ENCODE results near the gene GNA15.

Gene GNA15

DNA sequence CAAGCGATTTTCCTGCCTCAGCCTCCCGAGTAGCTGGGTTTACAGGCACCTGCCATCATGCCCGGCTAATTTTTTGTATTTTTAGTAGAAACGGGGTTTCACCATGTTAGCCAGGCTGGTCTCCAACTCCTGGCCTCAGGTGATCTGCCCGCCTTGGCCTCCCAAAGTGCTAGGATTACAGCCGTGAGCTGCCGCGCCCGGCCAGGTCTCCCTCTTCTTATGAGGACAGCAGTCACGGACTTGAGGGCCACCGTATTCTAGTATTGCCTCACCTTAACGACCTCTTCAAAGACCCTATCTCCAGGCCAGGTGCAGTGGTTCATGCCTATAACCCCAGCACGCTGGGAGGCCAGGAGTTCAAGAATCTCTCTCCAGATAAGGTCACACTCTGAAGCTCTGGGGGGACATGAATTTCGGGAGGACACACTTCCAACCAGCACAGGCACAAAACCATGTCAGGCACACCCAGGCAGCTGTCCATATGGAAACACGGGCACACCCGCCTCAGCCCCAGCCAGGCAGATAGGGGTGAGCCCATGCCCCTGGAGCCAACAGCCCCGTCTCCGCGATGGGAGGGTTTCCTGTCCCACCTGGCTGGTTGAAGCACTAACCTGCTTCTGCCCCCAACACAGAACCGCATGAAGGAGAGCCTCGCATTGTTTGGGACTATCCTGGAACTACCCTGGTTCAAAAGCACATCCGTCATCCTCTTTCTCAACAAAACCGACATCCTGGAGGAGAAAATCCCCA lies 21.4 kb downstream of the GNA15 start:
- no peak overlapping the region for H3K4me3 ChIP-seq (replicated peaks in 1 of 2; ENCODE audit: low read depth in 2 of 2, low read length in 2 of 2)
- TF ChIP-seq, protein P1, sequence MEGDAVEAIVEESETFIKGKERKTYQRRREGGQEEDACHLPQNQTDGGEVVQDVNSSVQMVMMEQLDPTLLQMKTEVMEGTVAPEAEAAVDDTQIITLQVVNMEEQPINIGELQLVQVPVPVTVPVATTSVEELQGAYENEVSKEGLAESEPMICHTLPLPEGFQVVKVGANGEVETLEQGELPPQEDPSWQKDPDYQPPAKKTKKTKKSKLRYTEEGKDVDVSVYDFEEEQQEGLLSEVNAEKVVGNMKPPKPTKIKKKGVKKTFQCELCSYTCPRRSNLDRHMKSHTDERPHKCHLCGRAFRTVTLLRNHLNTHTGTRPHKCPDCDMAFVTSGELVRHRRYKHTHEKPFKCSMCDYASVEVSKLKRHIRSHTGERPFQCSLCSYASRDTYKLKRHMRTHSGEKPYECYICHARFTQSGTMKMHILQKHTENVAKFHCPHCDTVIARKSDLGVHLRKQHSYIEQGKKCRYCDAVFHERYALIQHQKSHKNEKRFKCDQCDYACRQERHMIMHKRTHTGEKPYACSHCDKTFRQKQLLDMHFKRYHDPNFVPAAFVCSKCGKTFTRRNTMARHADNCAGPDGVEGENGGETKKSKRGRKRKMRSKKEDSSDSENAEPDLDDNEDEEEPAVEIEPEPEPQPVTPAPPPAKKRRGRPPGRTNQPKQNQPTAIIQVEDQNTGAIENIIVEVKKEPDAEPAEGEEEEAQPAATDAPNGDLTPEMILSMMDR (IDR thresholded peaks at IDR 0.05; ENCODE audit: low read depth, low read length) = no peak
- DNase-seq (ENCODE audit: low read depth in 2 of 2) = no peak

GRCh38 chr19:3159565-3159964 lies 23.7 kb downstream of the GNA15 start:
- no peak for DNase-seq (ENCODE audit: low read depth in 2 of 2)
- TF ChIP-seq, protein P1 (IDR thresholded peaks at IDR 0.05; ENCODE audit: low read depth, low read length) = no peak
- no peak overlapping the region for H3K4me3 ChIP-seq (replicated peaks in 1 of 2; ENCODE audit: low read depth in 2 of 2, low read length in 2 of 2)

DNA sequence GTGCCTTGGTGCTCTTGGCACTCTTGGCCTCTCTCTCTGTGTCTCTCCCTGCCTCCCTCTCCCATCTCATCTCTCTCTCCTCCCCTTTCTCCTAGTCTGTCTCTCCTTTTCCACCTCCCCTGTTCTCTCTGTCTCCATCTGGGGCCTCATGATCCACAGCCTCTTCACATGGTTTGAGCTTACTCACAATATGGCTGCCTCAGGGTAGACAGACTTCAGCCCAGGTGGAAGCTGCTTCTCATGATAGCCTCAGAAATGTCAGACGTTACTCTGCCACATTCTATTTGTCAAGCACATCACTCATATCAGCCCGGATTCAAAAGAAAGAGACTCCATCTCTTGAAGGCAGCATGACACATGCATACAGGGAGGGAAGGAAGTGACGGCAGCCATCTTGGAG lies 24.4 kb downstream of the GNA15 start:
- TF ChIP-seq, protein P1 (IDR thresholded peaks at IDR 0.05; ENCODE audit: low read depth, low read length) = no peak
- no peak for DNase-seq (ENCODE audit: low read depth in 2 of 2)

GRCh38 chr19:3161453-3161852 lies 25.6 kb downstream of the GNA15 start:
- TF ChIP-seq, protein P1 (IDR thresholded peaks at IDR 0.05; ENCODE audit: low read depth, low read length) = no peak
- peak; percentile 32 to 70 for DNase-seq (ENCODE audit: low read depth in 2 of 2)
- H3K4me3 ChIP-seq (replicated peaks in 1 of 2; ENCODE audit: low read depth in 2 of 2, low read length in 2 of 2) = no peak overlapping the region

More for the DNA sequence above, 24.4 kb downstream of the GNA15 start:
- H3K4me3 ChIP-seq (replicated peaks in 1 of 2; ENCODE audit: low read depth in 2 of 2, low read length in 2 of 2) = no peak overlapping the region

DNA sequence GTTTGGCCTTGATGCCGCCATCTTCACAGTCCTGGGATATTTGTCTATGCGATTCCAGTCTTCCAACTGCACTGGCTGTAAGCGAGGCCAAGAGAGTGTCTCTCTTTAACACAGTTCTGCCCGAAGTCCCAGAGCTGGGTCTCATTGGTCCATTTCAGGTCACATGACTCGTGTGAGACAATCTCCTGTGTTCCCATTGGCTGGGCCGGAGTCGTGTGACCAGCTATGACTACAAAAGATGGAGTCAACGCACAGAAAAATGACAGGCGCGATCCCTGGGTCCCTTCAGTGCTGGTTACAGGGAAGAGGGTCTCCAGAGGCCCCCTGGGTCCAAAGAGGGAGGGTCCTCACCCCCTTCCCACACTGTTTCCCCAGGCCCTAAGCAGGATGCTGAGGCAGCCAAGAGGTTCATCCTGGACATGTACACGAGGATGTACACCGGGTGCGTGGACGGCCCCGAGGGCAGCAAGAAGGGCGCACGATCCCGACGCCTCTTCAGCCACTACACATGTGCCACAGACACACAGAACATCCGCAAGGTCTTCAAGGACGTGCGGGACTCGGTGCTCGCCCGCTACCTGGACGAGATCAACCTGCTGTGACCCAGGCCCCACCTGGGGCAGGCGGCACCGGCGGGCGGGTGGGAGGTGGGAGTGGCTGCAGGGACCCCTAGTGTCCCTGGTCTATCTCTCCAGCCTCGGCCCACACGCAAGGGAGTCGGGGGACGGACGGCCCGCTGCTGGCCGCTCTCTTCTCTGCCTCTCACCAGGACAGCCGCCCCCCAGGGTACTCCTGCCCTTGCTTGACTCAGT lies 26.8 kb downstream of the GNA15 start:
- TF ChIP-seq, protein P1 (IDR thresholded peaks at IDR 0.05; ENCODE audit: low read depth, low read length) = no peak
- no peak overlapping the region for H3K4me3 ChIP-seq (replicated peaks in 1 of 2; ENCODE audit: low read depth in 2 of 2, low read length in 2 of 2)
- DNase-seq (ENCODE audit: low read depth in 2 of 2) = peak in 1 of 2 donors; percentile 54

- TF ChIP-seq, protein P1 (IDR thresholded peaks at IDR 0.05; ENCODE audit: low read depth, low read length) = peak; percentile 98
- no peak overlapping the region for H3K4me3 ChIP-seq (replicated peaks in 1 of 2; ENCODE audit: low read depth in 2 of 2, low read length in 2 of 2)
- DNase-seq (ENCODE audit: low read depth in 2 of 2) = peak; percentile 63 to 67
Observed at GRCh38 chr19:3163230-3163886, 27.5 kb downstream of the GNA15 start.

All from cardiac fibroblast (primary cell).